Skin of body (tissue), 3 donors: ENCODE measurements around the gene TRIM24. TPM values are rescaled to one million over a fixed set of nuclear protein-coding genes. Genes with fewer than 3 reads are reported as not detected.

ENCODE experiments used
- DNase-seq: peaks from one replicate; lab custom pipeline; 2025; lab: John Stamatoyannopoulos, UW
- small RNA-seq: library from RNA; depleted of rRNA; stranded (forward); fragments of <200 nt; gene quantifications from one replicate; pipeline ENCODE3, GENCODE V24; 2014; ENCODE audit warnings: low replicate concordance
- total RNA-seq: library from RNA; depleted of rRNA; stranded (reverse); fragments of >200 nt; gene quantifications from one replicate; pipeline ENCODE4 v1.2.3, GENCODE V29; 2014

The TRIM24 gene
- total RNA-seq, 1 donor from 2014 or later = 11.0 TPM

- DNase-seq = no peak
These were observed 162.8 kb downstream of the TRIM24 start for GRCh38 chr7:138622841-138623240.

DNA sequence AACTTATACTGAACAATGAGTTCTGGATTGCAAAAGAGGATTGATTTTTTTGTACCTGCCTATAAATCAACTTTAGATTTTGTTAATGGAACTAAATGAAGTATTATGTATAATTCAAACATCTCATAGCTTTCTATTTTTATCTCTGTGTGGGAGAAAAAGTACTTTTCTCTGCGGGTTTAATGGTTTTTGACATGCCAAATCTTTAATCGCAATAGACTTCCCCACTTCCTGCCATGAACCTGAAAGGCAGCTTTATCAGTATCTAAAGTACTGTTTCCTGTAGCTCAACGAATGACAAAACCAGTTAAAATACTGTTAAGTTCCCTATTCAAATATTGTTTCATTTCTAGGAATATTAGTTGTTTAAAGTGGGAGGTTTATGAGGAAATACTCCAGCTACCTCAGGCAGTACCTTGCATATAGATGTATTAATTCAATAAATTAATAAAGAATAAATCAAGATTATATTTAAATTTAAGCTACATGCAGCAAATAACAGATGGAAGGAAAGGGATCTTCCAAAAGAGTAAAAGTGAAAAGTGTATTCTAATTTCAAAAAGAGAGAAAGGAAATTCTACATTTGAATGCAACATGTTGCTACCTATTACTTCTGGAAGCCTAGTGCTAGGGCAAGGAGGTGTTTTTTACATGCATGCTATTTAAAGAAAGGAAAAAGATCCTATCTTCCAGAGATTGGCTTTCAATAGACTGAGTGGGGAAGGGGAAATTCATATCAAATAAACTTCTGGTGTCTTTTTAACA, 165.2 kb downstream of the TRIM24 start:
- no peak for DNase-seq

GRCh38 chr7:138625849-138626230, 165.8 kb downstream of the TRIM24 start:
- no peak for DNase-seq

DNA sequence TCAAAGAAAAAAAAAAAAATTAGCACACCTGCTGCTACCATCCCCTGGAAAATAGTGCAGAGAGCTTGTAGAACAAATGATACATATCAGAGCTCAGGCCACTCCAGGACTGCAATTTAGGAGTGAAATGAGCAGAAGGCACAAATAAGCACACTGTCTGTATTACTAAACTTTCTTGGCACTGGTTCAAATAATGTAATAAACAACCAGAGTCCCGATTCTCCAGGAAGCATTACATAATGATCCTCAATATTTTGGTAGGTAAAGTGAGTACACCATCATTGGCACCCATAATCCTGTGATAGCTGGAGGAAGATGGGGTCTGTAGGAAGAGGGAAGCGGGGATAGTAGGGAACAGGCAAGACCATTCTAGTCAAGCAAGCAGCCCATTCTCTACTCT, 166.8 kb downstream of the TRIM24 start:
- no peak for DNase-seq

DNA sequence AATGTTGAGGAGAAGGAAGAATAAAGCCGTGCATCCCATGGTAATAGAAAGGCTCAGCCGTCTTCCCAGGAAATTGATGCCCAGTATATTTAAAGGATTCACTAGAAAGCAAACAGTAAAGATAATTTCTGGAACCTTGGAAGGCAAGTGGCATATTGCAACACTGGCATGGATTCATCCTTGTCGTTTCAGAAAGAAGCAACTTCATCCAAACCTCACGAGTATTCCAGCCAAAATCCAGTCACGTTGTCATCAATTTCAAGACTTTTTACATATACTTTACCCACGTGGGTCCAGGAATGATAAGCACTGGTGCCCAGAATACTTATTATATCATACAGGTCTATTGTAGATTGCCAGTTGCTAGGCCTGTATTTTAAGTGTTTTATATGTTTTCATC, 167.3 kb downstream of the TRIM24 start:
- no peak for DNase-seq

GRCh38 chr7:138630059-138630610, 170.1 kb downstream of the TRIM24 start:
- no peak for DNase-seq

- no peak for DNase-seq
These were observed 172.3 kb downstream of the TRIM24 start for GRCh38 chr7:138632384-138632783.

- DNase-seq = no peak
These were observed 173.0 kb downstream of the TRIM24 start for GRCh38 chr7:138632826-138633602.

Small RNA genes within 50 kb of the gene (small RNA-seq; reads per million reads assigned to genes)
- gene RF00561 = not detected

Other genes starting within 250 kb of the TRIM24 start
- gene SVOPL, start 241.1 kb downstream of the TRIM24 start, total RNA-seq = 0.59 TPM